Stimulated activated CD4-positive, alpha-beta T cell treated with anti-CD3 and anti-CD28 coated beads, Interleukin-1b, Interleukin-23, amount 100 ng/mL, for 1 hour (primary cell): ENCODE results near the gene MAPK7.

ENCODE experiments used
- DNase-seq, 2 donors: peaks; one replicate each; pipeline ENCODE4 v3.0.0-alpha.2; 2020; ENCODE audit warnings: low read depth in 2 of 2

MAPK7 gene

GRCh38 chr17:19363460-19364035, 14.8 kb upstream of the MAPK7 start:
- DNase-seq, result no peak

GRCh38 chr17:19364699-19365498, 13.4 kb upstream of the MAPK7 start:
- DNase-seq, result no peak

GRCh38 chr17:19365499-19365817, 12.8 kb upstream of the MAPK7 start:
- DNase-seq, result no peak

- DNase-seq, result no peak
Measured at GRCh38 chr17:19365833-19366636, 12.3 kb upstream of the MAPK7 start.

- DNase-seq, result no peak
Measured at GRCh38 chr17:19366637-19366972, 11.7 kb upstream of the MAPK7 start.

- no peak for DNase-seq
Measured at GRCh38 chr17:19368229-19368628, 10.1 kb upstream of the MAPK7 start.

GRCh38 chr17:19369107-19369778, 9.1 kb upstream of the MAPK7 start:
- no peak for DNase-seq

- no peak for DNase-seq
Measured at GRCh38 chr17:19369846-19370492, 8.3 kb upstream of the MAPK7 start.

- no peak for DNase-seq
Measured at GRCh38 chr17:19370493-19370960, 7.8 kb upstream of the MAPK7 start.

- DNase-seq, result no peak
Measured at GRCh38 chr17:19371259-19372010, 6.9 kb upstream of the MAPK7 start.

- no peak for DNase-seq
Measured at GRCh38 chr17:19372011-19372370, 6.3 kb upstream of the MAPK7 start.

GRCh38 chr17:19372439-19372838, 5.9 kb upstream of the MAPK7 start:
- no peak for DNase-seq

GRCh38 chr17:19372866-19373504, 5.3 kb upstream of the MAPK7 start:
- no peak for DNase-seq

GRCh38 chr17:19374136-19374535, 4.2 kb upstream of the MAPK7 start:
- no peak for DNase-seq

- DNase-seq, result no peak
Measured at GRCh38 chr17:19375732-19376131, 2.6 kb upstream of the MAPK7 start.

GRCh38 chr17:19376811-19377210, 1.5 kb upstream of the MAPK7 start:
- no peak for DNase-seq

GRCh38 chr17:19377602-19378415, 489 bp upstream of the MAPK7 start:
- DNase-seq, result peak; percentile 72 to 86

GRCh38 chr17:19379361-19380065, 1.2 kb downstream of the MAPK7 start:
- no peak for DNase-seq
